ENCODE data around the gene IARS2.

Gene IARS2

GRCh38 chr1:220137019-220137786 is 43.3 kb downstream of the IARS2 start:
- TF ChIP-seq NFIC (IDR thresholded peaks at IDR 0.05) (no peak), RAD21 (IDR thresholded peaks at IDR 0.05; ENCODE audit: low read depth) (no peak), CREB1 (IDR thresholded peaks at IDR 0.05; ENCODE audit: low read depth) (no peak), CEBPB (IDR thresholded peaks at IDR 0.05) (no peak), EP300 (IDR thresholded peaks at IDR 0.05; ENCODE audit: borderline replicate concordance) (no peak), TAF1 (IDR thresholded peaks at IDR 0.05; ENCODE audit: low read depth) (no peak), TEAD4 (IDR thresholded peaks at IDR 0.05) (no peak), EGR1 (IDR thresholded peaks at IDR 0.05) (no peak), TCF12 (IDR thresholded peaks at IDR 0.05; ENCODE audit: low read depth) (no peak), ZBTB7A (IDR thresholded peaks at IDR 0.05; ENCODE audit: low read depth) (no peak), YY1 (IDR thresholded peaks at IDR 0.05; ENCODE audit: low read depth) (no peak), USF1 (IDR thresholded peaks at IDR 0.05) (no peak), FOXM1 (IDR thresholded peaks at IDR 0.05; ENCODE audit: borderline replicate concordance, low read depth) (no peak)
- TF ChIP-seq, protein P1, sequence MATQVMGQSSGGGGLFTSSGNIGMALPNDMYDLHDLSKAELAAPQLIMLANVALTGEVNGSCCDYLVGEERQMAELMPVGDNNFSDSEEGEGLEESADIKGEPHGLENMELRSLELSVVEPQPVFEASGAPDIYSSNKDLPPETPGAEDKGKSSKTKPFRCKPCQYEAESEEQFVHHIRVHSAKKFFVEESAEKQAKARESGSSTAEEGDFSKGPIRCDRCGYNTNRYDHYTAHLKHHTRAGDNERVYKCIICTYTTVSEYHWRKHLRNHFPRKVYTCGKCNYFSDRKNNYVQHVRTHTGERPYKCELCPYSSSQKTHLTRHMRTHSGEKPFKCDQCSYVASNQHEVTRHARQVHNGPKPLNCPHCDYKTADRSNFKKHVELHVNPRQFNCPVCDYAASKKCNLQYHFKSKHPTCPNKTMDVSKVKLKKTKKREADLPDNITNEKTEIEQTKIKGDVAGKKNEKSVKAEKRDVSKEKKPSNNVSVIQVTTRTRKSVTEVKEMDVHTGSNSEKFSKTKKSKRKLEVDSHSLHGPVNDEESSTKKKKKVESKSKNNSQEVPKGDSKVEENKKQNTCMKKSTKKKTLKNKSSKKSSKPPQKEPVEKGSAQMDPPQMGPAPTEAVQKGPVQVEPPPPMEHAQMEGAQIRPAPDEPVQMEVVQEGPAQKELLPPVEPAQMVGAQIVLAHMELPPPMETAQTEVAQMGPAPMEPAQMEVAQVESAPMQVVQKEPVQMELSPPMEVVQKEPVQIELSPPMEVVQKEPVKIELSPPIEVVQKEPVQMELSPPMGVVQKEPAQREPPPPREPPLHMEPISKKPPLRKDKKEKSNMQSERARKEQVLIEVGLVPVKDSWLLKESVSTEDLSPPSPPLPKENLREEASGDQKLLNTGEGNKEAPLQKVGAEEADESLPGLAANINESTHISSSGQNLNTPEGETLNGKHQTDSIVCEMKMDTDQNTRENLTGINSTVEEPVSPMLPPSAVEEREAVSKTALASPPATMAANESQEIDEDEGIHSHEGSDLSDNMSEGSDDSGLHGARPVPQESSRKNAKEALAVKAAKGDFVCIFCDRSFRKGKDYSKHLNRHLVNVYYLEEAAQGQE (IDR thresholded peaks at IDR 0.05; ENCODE audit: low read depth): no peak
- TF ChIP-seq, protein P2, sequence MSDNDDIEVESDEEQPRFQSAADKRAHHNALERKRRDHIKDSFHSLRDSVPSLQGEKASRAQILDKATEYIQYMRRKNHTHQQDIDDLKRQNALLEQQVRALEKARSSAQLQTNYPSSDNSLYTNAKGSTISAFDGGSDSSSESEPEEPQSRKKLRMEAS (IDR thresholded peaks at IDR 0.05): no peak

GRCh38 chr1:220139966-220140365 is 46.0 kb downstream of the IARS2 start:
- TF ChIP-seq EP300 (IDR thresholded peaks at IDR 0.05; ENCODE audit: borderline replicate concordance) (no peak), TEAD4 (IDR thresholded peaks at IDR 0.05) (no peak), YY1 (IDR thresholded peaks at IDR 0.05; ENCODE audit: low read depth) (no peak), RAD21 (IDR thresholded peaks at IDR 0.05; ENCODE audit: low read depth) (no peak), CEBPB (IDR thresholded peaks at IDR 0.05) (no peak), TCF12 (IDR thresholded peaks at IDR 0.05; ENCODE audit: low read depth) (no peak), FOXM1 (IDR thresholded peaks at IDR 0.05; ENCODE audit: borderline replicate concordance, low read depth) (no peak), EGR1 (IDR thresholded peaks at IDR 0.05) (no peak), NFIC (IDR thresholded peaks at IDR 0.05) (no peak), CREB1 (IDR thresholded peaks at IDR 0.05; ENCODE audit: low read depth) (no peak), USF1 (IDR thresholded peaks at IDR 0.05) (no peak), TAF1 (IDR thresholded peaks at IDR 0.05; ENCODE audit: low read depth) (no peak)
- TF ChIP-seq, protein P2 (IDR thresholded peaks at IDR 0.05): no peak

GRCh38 chr1:220144051-220144450 is 50.1 kb downstream of the IARS2 start:
- TF ChIP-seq, protein P1 (IDR thresholded peaks at IDR 0.05; ENCODE audit: low read depth): no peak
- TF ChIP-seq YY1 (IDR thresholded peaks at IDR 0.05; ENCODE audit: low read depth): no peak
- TF ChIP-seq ZBTB7A (IDR thresholded peaks at IDR 0.05; ENCODE audit: low read depth): no peak
- TF ChIP-seq RAD21 (IDR thresholded peaks at IDR 0.05; ENCODE audit: low read depth): no peak
- TF ChIP-seq, protein P2 (IDR thresholded peaks at IDR 0.05): no peak
- TF ChIP-seq TCF12 (IDR thresholded peaks at IDR 0.05; ENCODE audit: low read depth): no peak
- TF ChIP-seq USF1 (IDR thresholded peaks at IDR 0.05): no peak
- no peak for TF ChIP-seq FOXM1 (IDR thresholded peaks at IDR 0.05; ENCODE audit: borderline replicate concordance, low read depth)
- TF ChIP-seq TEAD4 (IDR thresholded peaks at IDR 0.05): no peak
- TF ChIP-seq EGR1 (IDR thresholded peaks at IDR 0.05): no peak
- no peak for TF ChIP-seq EP300 (IDR thresholded peaks at IDR 0.05; ENCODE audit: borderline replicate concordance)
- no peak for TF ChIP-seq TAF1 (IDR thresholded peaks at IDR 0.05; ENCODE audit: low read depth)
- TF ChIP-seq NFIC (IDR thresholded peaks at IDR 0.05): no peak
- TF ChIP-seq CREB1 (IDR thresholded peaks at IDR 0.05; ENCODE audit: low read depth): no peak
- no peak for TF ChIP-seq CEBPB (IDR thresholded peaks at IDR 0.05)

- TF ChIP-seq FOXM1 (IDR thresholded peaks at IDR 0.05; ENCODE audit: borderline replicate concordance, low read depth) (no peak), ZBTB7A (IDR thresholded peaks at IDR 0.05; ENCODE audit: low read depth) (no peak), RAD21 (IDR thresholded peaks at IDR 0.05; ENCODE audit: low read depth) (no peak), EP300 (IDR thresholded peaks at IDR 0.05; ENCODE audit: borderline replicate concordance) (no peak), CREB1 (IDR thresholded peaks at IDR 0.05; ENCODE audit: low read depth) (no peak), EGR1 (IDR thresholded peaks at IDR 0.05) (no peak), TEAD4 (IDR thresholded peaks at IDR 0.05) (no peak), YY1 (IDR thresholded peaks at IDR 0.05; ENCODE audit: low read depth) (no peak), TAF1 (IDR thresholded peaks at IDR 0.05; ENCODE audit: low read depth) (no peak), TCF12 (IDR thresholded peaks at IDR 0.05; ENCODE audit: low read depth) (no peak)
- TF ChIP-seq, protein P2 (IDR thresholded peaks at IDR 0.05): no peak
Observed at GRCh38 chr1:220149742-220150141, 55.8 kb downstream of the IARS2 start.
